Cardiac muscle cell (in vitro differentiated cells and primary cell): ENCODE measurements around the gene CENPQ. TPM values are rescaled to one million over a fixed set of nuclear protein-coding genes. Genes with fewer than 3 reads are reported as not detected.

Experiments
- DNase-seq, 2 donors: peaks; one replicate each; pipeline versions ENCODE4 v3.0.0 to v3.0.0-alpha.2; 2010 to 2017; ENCODE audit warnings: low read depth in 1 of 2, low spot score in 1 of 2
- H3K27ac ChIP-seq: fragments of 200-600 bp; sonication (generic); 2 replicates; pipeline ENCODE4 v1.5.1; 2016
- H3K27me3 ChIP-seq: fragments of 200-600 bp; sonication (generic); 2 replicates; pipeline ENCODE4 v1.6.0; 2016; ENCODE audit warnings: control low read depth
- H3K36me3 ChIP-seq: fragments of 200-600 bp; sonication (generic); 2 replicates; pipeline ENCODE4 v1.5.1; 2016; ENCODE audit warnings: control low read depth
- H3K4me1 ChIP-seq: fragments of 200-600 bp; sonication (generic); 2 replicates; pipeline ENCODE4 v1.8.1; 2017; ENCODE audit warnings: low read depth, mild to moderate bottlenecking, mixed run types
- H3K4me3 ChIP-seq: fragments of 200-600 bp; sonication (generic); 2 replicates; pipeline ENCODE4 v1.5.1; 2016; ENCODE audit warnings: mild to moderate bottlenecking
- H3K9me3 ChIP-seq: fragments of 200-600 bp; sonication (generic); 2 replicates; pipeline ENCODE4 v1.5.1; 2017; ENCODE audit warnings: low read depth, mild to moderate bottlenecking, control low read depth
- CTCF ChIP-seq: IDR thresholded peaks from 2 replicates; pipeline ENCODE4 v1.5.1; 2012; ENCODE audit warnings: low read depth, mild to moderate bottlenecking, low read length
- polyA plus RNA-seq: library from polyadenylated mRNA; unstranded; fragments of >200 nt; fragmentation: Nextera tagmentation; extraction: Ambion mirVana; gene quantifications from 2 replicates; pipeline ENCODE4 v1.2.1, GENCODE V29; 2016
- total RNA-seq: library from RNA; depleted of rRNA; stranded (reverse); fragments of >200 nt; gene quantifications from 2 replicates; pipeline ENCODE4 v1.2.3, GENCODE V29; 2016

The CENPQ gene
- total and polyA plus RNA-seq, 2 experiments from 2014 or later, result 4.0 to 4.8 TPM

- no peak for DNase-seq
- no peak for TF ChIP-seq CTCF
- no peaks in the 10 kb centered on the region for H3K9me3 ChIP-seq
- H3K36me3 ChIP-seq, result peaks cover 9% of the 10 kb centered on the region
- H3K27me3 ChIP-seq, result no peaks in the 10 kb centered on the region
- no peak overlapping the region for H3K4me3 ChIP-seq
- H3K4me1 ChIP-seq, result no peaks in the 10 kb centered on the region
- no peak overlapping the region for H3K27ac ChIP-seq
Measured at GRCh38 chr6:49490633-49491032, 27.5 kb downstream of the CENPQ start.

DNA sequence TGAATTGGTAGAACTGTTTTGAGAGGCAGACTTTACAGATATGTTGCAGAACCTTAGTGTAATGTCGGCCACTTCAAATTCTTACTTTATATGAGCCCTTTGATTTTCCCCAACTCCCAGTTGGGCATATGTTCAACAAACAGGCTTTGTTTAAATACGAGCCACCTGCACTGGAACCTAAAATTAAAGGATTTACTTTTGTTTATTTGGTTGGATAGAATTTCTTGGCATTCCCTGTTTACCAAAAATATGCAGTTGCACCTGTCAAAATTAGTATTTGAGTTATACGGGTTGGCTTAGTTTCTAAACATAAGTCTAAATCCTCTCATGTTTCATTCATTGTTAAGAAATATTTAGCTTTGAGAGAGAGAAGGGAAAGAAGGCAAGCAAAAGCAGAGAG lies 34.1 kb downstream of the CENPQ start:
- H3K27ac ChIP-seq, result no peak overlapping the region
- no peak for DNase-seq
- TF ChIP-seq CTCF, result no peak
- H3K4me3 ChIP-seq, result no peak overlapping the region
- H3K9me3 ChIP-seq, result no peaks in the 10 kb centered on the region
- H3K36me3 ChIP-seq, result no peaks in the 10 kb centered on the region
- H3K27me3 ChIP-seq, result no peaks in the 10 kb centered on the region
- H3K4me1 ChIP-seq, result no peaks in the 10 kb centered on the region

DNA sequence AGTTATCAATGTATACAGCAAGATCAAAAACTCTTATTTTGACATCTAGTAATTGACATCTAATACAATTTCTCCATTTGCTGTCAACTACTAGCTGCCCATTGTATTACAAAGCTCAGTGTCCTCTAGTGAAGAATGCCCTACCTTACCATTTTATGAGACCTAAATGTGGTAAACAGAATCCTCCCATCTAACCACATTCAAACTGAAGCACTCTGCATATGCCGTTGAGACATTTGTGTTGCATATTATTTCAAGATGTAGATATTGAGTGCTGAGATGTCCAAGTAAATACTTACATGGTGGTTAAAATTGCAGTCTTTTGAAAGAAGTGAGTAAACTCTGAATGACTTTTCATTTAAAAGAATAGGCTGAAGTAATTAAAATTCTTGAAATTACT lies 36.0 kb downstream of the CENPQ start:
- Histone ChIP-seq H3K36me3 (no peaks in the 10 kb centered on the region), H3K4me3 (no peak overlapping the region), H3K9me3 (no peaks in the 10 kb centered on the region), H3K27me3 (no peaks in the 10 kb centered on the region), H3K27ac (no peak overlapping the region), H3K4me1 (no peaks in the 10 kb centered on the region)
- TF ChIP-seq CTCF, result no peak
- no peak for DNase-seq

- Histone ChIP-seq H3K4me3 (no peak within 1 kb of the TSS), H3K9me3 (no peaks in the 10 kb centered on the region), H3K27ac (no peak within 1 kb of the TSS), H3K4me1 (no peaks in the 10 kb centered on the region), H3K36me3 (no peaks in the 10 kb centered on the region), H3K27me3 (no peaks in the 10 kb centered on the region)
- no peak for DNase-seq
- no peak for TF ChIP-seq CTCF
Measured at GRCh38 chr6:49499623-49500022, 36.5 kb downstream of the CENPQ start, which contains the start of gene GLYATL3. GLYATL3 (plus strand) TSS chr6:49499923; CDS start chr6:49511991, 12,068 bp downstream.

- TF ChIP-seq CTCF, result no peak
- H3K9me3 ChIP-seq, result no peaks in the 10 kb centered on the region
- H3K4me1 ChIP-seq, result no peaks in the 10 kb centered on the region
- H3K4me3 ChIP-seq, result no peak overlapping the region
- no peaks in the 10 kb centered on the region for H3K36me3 ChIP-seq
- DNase-seq, result no peak
- no peak overlapping the region for H3K27ac ChIP-seq
- no peaks in the 10 kb centered on the region for H3K27me3 ChIP-seq
Measured at GRCh38 chr6:49504666-49505065, 41.5 kb downstream of the CENPQ start.
